ENCODE results near the gene TMEM95. TPM values are rescaled to one million over a fixed set of nuclear protein-coding genes. Genes with fewer than 3 reads are reported as not detected.

Gene TMEM95
- total and polyA plus RNA-seq, 2 of the 8 experiments (the other 6 are each of a cell fraction or from before 2014, with no cell fraction given), result not detected

DNA sequence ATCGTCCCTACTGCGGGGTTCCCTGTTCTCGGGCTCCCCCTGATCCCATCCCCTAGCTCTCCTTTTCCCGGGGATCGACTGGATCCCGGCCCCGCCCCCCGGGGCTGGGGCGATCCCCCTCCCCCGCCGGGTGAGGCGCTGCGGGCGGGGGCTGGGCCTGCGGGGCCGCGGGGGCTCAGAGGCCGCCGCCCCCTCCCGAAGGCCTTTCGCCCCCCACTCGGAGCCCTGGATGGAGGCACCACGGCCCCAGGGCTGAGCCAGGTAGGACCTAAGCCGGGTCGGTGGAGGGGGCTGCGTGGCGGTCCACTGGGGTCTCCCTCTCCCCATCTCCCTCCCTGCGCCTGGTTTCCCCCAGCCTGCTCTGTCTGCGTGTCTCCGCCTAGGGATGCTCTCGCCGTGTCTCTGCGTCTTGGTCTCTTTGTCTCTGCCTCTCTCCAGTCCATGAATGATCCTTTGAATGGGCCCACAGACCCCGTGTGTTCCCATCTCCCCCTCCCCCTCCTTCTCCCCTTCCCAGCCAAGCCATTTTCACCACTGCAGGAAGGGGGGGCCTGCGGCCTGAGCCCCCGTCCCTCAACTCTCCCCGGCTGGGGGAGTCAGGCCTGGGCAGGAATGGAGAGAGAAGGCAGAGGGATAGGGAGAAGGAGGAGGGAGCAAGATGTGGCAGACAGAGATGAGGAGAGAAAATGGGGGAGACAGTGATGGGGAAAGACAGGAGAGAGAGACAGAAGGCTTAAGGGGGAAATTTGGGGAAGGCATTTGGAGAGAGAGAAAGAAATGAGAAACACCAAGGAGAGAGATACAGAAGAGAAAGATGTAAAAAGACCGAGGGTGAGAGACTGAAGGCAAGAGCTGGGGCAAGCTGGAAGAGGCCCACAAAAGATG lies 50.6 kb downstream of the TMEM95 start:
- Histone ChIP-seq H4K20me1 (replicated peaks in 1 of 2; ENCODE audit: control insufficient read depth in 1 of 2, insufficient read depth in 2 of 2, low read length in 2 of 2) (peaks cover 0 to 16% of the 10 kb centered on the region in 2 experiments), H3K4me1 (replicated peaks in 1 of 4; ENCODE audit: control insufficient read depth in 3 of 4, insufficient read depth in 4 of 4, low read length in 3 of 4) (peaks cover 0 to 15% (median 11%) of the 10 kb centered on the region in 4 experiments; a peak in 5 of 7 replicates), H3K36me3 (ENCODE audit: control insufficient read depth in 2 of 4, insufficient read depth in 4 of 4, low read length in 3 of 4) (peaks cover 2 to 18% (median 16%) of the 10 kb centered on the region in 4 experiments; a peak in 5 of 8 replicates), H3K79me1 (ENCODE audit: low read depth, low read length) (peaks cover 7% of the 10 kb centered on the region), H3K4me3 (ENCODE audit: extremely low read depth in 1 of 4, insufficient read depth in 2 of 4, low read depth in 3 of 4, low read length in 4 of 4) (peak overlapping the region; percentile 72 to 94 (median 81)), H4K91ac (replicated peaks; ENCODE audit: insufficient read length, low read length) (peak overlapping the region; percentile 93), H3K23me2 (ENCODE audit: low read depth, low read length) (peaks cover 17% of the 10 kb centered on the region; the same call in 1 of the 2 replicates), H4K8ac (ENCODE audit: extremely low read depth, insufficient read depth, low read length) (peak overlapping the region; percentile 54), H3K9me3 (ENCODE audit: insufficient read depth in 2 of 2, low read depth in 1 of 2, low read length in 1 of 2) (no peaks in the 10 kb centered on the region), H2BK15ac (ENCODE audit: low read length) (no peak overlapping the region; the same call in 1 of the 2 replicates), H3K4ac (replicated peaks; ENCODE audit: insufficient read length, low read depth, low read length) (peak overlapping the region; percentile 87), H3K18ac (ENCODE audit: extremely low read depth, low read length) (peak overlapping the region; percentile 81), H2AFZ (ENCODE audit: low read length) (no peak overlapping the region), H3K27ac (ENCODE audit: low read depth, low read length) (0 out of 2 replicates have a peak overlapping the region, but pooled peaks have one; percentile 34), H3K9ac (replicated peaks in 1 of 4; ENCODE audit: extremely low read depth in 1 of 4, low read depth in 3 of 4, low read length in 3 of 4) (peak overlapping the region in 3 of 4 experiments; percentile 56 to 76 (median 62); a peak in 6 of 7 replicates), H2BK120ac (replicated peaks; ENCODE audit: low read depth, low read length) (no peak overlapping the region), H3K14ac (ENCODE audit: insufficient read length) (no peak overlapping the region), H3K23ac (ENCODE audit: insufficient read length) (no peak overlapping the region), H2BK20ac (ENCODE audit: low read length) (no peak overlapping the region), H2AK5ac (ENCODE audit: low read depth, low read length) (peak overlapping the region; percentile 82; the same call in 1 of the 2 replicates), H3K79me2 (ENCODE audit: control insufficient read depth in 1 of 2, insufficient read depth in 2 of 2, low read length in 2 of 2) (peaks cover 0 to 8% of the 10 kb centered on the region in 2 experiments; a peak in 1 of 4 replicates), H3K56ac (replicated peaks; ENCODE audit: insufficient read length, low read depth, low read length) (peak overlapping the region; percentile 32), H4K5ac (ENCODE audit: insufficient read length, low read depth, low read length) (peak overlapping the region; percentile 50), H3K4me2 (ENCODE audit: insufficient read depth in 1 of 2, low read depth in 2 of 2, low read length in 2 of 2) (peak overlapping the region; percentile 90 to 97), H3K27me3 (replicated peaks in 1 of 4; ENCODE audit: control insufficient read depth in 3 of 4, extremely low read depth in 1 of 4, insufficient read depth in 3 of 4, low read length in 3 of 4) (no peaks in the 10 kb centered on the region; a peak in 1 of 7 replicates), H2BK5ac (ENCODE audit: low read depth, low read length) (peak overlapping the region; percentile 88; the same call in 1 of the 2 replicates), H2BK12ac (ENCODE audit: low read depth, low read length) (no peak overlapping the region; the same call in 1 of the 2 replicates)
- WGBS, 2 experiments (ENCODE audit: extremely low coverage in 1 of 2, insufficient coverage in 1 of 2, insufficient read length in 1 of 2, insufficient replicate concordance in 2 of 2, low coverage in 1 of 2, low lambda C conversion rate in 2 of 2, missing lambda C conversion rate in 1 of 2), result 1% methylated on average over 11 of the region's 38 CpGs; no CpG with 5 or more reads in 1 of the 2 experiments
- POLR2A ChIA-PET (ENCODE audit: partially characterized antibody), result interaction anchor here (0.7 to 8.2 kb wide), 15 partner anchors 11 to 153 kb away, joined by 3 to 66 read pairs (median 5); partner anchors contain the start of genes ACAP1, CHRNB1, FGF11 and PLSCR3
- peak in 1 of 2 experiments; percentile 66 for DNase-seq (ENCODE audit: low read depth in 1 of 2, low spot score in 2 of 2)
- no peak for FAIRE-seq
- CTCF ChIA-PET (ENCODE audit: partially characterized antibody), result interaction anchor here (1.0 to 2.9 kb wide), 7 partner anchors 16 to 155 kb away, joined by 3 to 15 read pairs (median 4); partner anchors contain the start of gene SPEM1
- TF ChIP-seq SIRT6 (IDR thresholded peaks at IDR 0.05; ENCODE audit: low read length) (no peak), KDM5A (IDR thresholded peaks at IDR 0.05; ENCODE audit: low read length) (no peak), SUZ12 (IDR thresholded peaks at IDR 0.05; ENCODE audit: low read length) (peak; percentile 36; the same call in 1 of the 2 replicates), CTBP2 (IDR thresholded peaks at IDR 0.05; ENCODE audit: borderline replicate concordance, insufficient read depth, insufficient read length, low read length) (no peak), POLR2A (IDR thresholded peaks at IDR 0.05; ENCODE audit: control extremely low read depth in 1 of 2, low read depth in 2 of 2, low read length in 2 of 2) (no peak), HDAC2 (IDR thresholded peaks at IDR 0.05; ENCODE audit: borderline replicate concordance in 1 of 2, low read depth in 2 of 2, low read length in 2 of 2) (no peak)
- TF ChIP-seq, protein P1, sequence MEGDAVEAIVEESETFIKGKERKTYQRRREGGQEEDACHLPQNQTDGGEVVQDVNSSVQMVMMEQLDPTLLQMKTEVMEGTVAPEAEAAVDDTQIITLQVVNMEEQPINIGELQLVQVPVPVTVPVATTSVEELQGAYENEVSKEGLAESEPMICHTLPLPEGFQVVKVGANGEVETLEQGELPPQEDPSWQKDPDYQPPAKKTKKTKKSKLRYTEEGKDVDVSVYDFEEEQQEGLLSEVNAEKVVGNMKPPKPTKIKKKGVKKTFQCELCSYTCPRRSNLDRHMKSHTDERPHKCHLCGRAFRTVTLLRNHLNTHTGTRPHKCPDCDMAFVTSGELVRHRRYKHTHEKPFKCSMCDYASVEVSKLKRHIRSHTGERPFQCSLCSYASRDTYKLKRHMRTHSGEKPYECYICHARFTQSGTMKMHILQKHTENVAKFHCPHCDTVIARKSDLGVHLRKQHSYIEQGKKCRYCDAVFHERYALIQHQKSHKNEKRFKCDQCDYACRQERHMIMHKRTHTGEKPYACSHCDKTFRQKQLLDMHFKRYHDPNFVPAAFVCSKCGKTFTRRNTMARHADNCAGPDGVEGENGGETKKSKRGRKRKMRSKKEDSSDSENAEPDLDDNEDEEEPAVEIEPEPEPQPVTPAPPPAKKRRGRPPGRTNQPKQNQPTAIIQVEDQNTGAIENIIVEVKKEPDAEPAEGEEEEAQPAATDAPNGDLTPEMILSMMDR (IDR thresholded peaks at IDR 0.05; ENCODE audit: control extremely low read depth in 1 of 3, insufficient read depth in 1 of 3, low read depth in 1 of 3, low read length in 3 of 3), result no peak

Measured in H1 (cell line).